ENCODE data around the gene ZNF391. TPM values are rescaled to one million over a fixed set of nuclear protein-coding genes. Genes with fewer than 3 reads are reported as not detected.

Gene ZNF391
- total and polyA plus RNA-seq, 2 donors (not counting 1 experiment from before 2014, with no cell fraction given), result 1.3 to 4.4 TPM

- H3K27me3 Mint-ChIP-seq, result no peaks in the 10 kb centered on the region
- H2AFZ ChIP-seq (ENCODE audit: insufficient read depth, low read depth, low read length, poor library complexity, severe bottlenecking), result no peak overlapping the region
- no peaks in the 10 kb centered on the region for H3K27me3 ChIP-seq (replicated peaks in 1 of 4; ENCODE audit: control extremely low read depth in 1 of 4, control insufficient read depth in 3 of 4, insufficient read depth in 4 of 4, low read length in 3 of 4)
- peaks cover 0 to 23% (median 18%) of the 10 kb centered on the region in 3 donors for H3K9me3 ChIP-seq (ENCODE audit: control extremely low read depth in 1 of 3, control insufficient read depth in 2 of 3, insufficient read depth in 1 of 3, low read length in 2 of 3)
- no peaks in the 10 kb centered on the region for H4K20me1 ChIP-seq (ENCODE audit: control insufficient read depth, insufficient read depth, low read length, poor library complexity, severe bottlenecking)
- H3K9ac ChIP-seq (ENCODE audit: low read length), result no peak overlapping the region
- no peaks in the 10 kb centered on the region for H3K4me1 Mint-ChIP-seq
- no peak for DNase-seq
- no peak overlapping the region for H3K4me3 ChIP-seq (ENCODE audit: control extremely low read depth in 1 of 5, extremely low read depth in 1 of 5, insufficient read depth in 1 of 5, low read depth in 2 of 5, low read length in 4 of 5)
- ATAC-seq (ENCODE audit: low read depth), result no peak
- POLR2A ChIA-PET, result no interaction called here
- no peaks in the 10 kb centered on the region for H3K36me3 ChIP-seq (replicated peaks in 1 of 2; ENCODE audit: control extremely low read depth in 1 of 2, control insufficient read depth in 1 of 2, extremely low read depth in 1 of 2, insufficient read depth in 2 of 2, low read length in 1 of 2)
- no peaks in the 10 kb centered on the region for H3K4me1 ChIP-seq (ENCODE audit: control insufficient read depth in 2 of 2, insufficient read depth in 2 of 2, low read length in 2 of 2)
- CTCF ChIA-PET, result no interaction called here
- WGBS (ENCODE audit: insufficient coverage), result no CpG with 5 or more reads among the region's 1 CpG
- TF ChIP-seq CTCF (IDR thresholded peaks at IDR 0.05) (no peak), EZH2 (IDR thresholded peaks at IDR 0.05; ENCODE audit: borderline replicate concordance, insufficient read depth, low read depth, low read length, poor library complexity, severe bottlenecking) (no peak)
- H3K4me2 ChIP-seq (replicated peaks; ENCODE audit: low read depth, low read length, poor library complexity, severe bottlenecking), result no peak overlapping the region
- no peak overlapping the region for H3K4me3 Mint-ChIP-seq
- no peaks in the 10 kb centered on the region for H3K79me2 ChIP-seq (ENCODE audit: control insufficient read depth, insufficient read depth, low read length)
- intact Hi-C loops (cut with micrococcal nuclease), result no loop called here
- no peak overlapping the region for H3K27ac ChIP-seq (ENCODE audit: low read length in 2 of 2)
- peaks cover 8% of the 10 kb centered on the region for H3K9me3 Mint-ChIP-seq (ENCODE audit: insufficient read depth)
- H3K27ac Mint-ChIP-seq, result no peak overlapping the region
Observed at GRCh38 chr6:27442932-27443331, 54.4 kb downstream of the ZNF391 start.

GRCh38 chr6:27448456-27448855 lies 59.9 kb downstream of the ZNF391 start:
- Histone ChIP-seq H4K20me1 (ENCODE audit: control insufficient read depth, insufficient read depth, low read length, poor library complexity, severe bottlenecking) (no peaks in the 10 kb centered on the region), H3K4me1 (ENCODE audit: control insufficient read depth in 2 of 2, insufficient read depth in 2 of 2, low read length in 2 of 2) (no peaks in the 10 kb centered on the region), H3K27ac (ENCODE audit: low read length in 2 of 2) (no peak overlapping the region), H3K36me3 (replicated peaks in 1 of 2; ENCODE audit: control extremely low read depth in 1 of 2, control insufficient read depth in 1 of 2, extremely low read depth in 1 of 2, insufficient read depth in 2 of 2, low read length in 1 of 2) (peaks cover 19 to 25% of the 10 kb centered on the region in 2 experiments), H3K9ac (ENCODE audit: low read length) (no peak overlapping the region), H3K9me3 (ENCODE audit: control extremely low read depth in 1 of 3, control insufficient read depth in 2 of 3, insufficient read depth in 1 of 3, low read length in 2 of 3) (peaks cover 20 to 70% (median 24%) of the 10 kb centered on the region in 3 donors), H3K27me3 (replicated peaks in 1 of 4; ENCODE audit: control extremely low read depth in 1 of 4, control insufficient read depth in 3 of 4, insufficient read depth in 4 of 4, low read length in 3 of 4) (no peaks in the 10 kb centered on the region), H3K4me2 (replicated peaks; ENCODE audit: low read depth, low read length, poor library complexity, severe bottlenecking) (no peak overlapping the region), H2AFZ (ENCODE audit: insufficient read depth, low read depth, low read length, poor library complexity, severe bottlenecking) (no peak overlapping the region), H3K79me2 (ENCODE audit: control insufficient read depth, insufficient read depth, low read length) (no peaks in the 10 kb centered on the region), H3K4me3 (ENCODE audit: control extremely low read depth in 1 of 5, extremely low read depth in 1 of 5, insufficient read depth in 1 of 5, low read depth in 2 of 5, low read length in 4 of 5) (no peak overlapping the region)
- TF ChIP-seq EZH2 (IDR thresholded peaks at IDR 0.05; ENCODE audit: borderline replicate concordance, insufficient read depth, low read depth, low read length, poor library complexity, severe bottlenecking) (no peak), CTCF (IDR thresholded peaks at IDR 0.05) (no peak)
- no peak for DNase-seq
- H3K27me3 Mint-ChIP-seq, result no peaks in the 10 kb centered on the region
- CTCF ChIA-PET, result no interaction called here
- no peaks in the 10 kb centered on the region for H3K4me1 Mint-ChIP-seq
- H3K4me3 Mint-ChIP-seq, result no peak overlapping the region
- no peak overlapping the region for H3K27ac Mint-ChIP-seq
- 100% methylated on average over 1 of the region's 1 CpG for WGBS (ENCODE audit: insufficient coverage)
- ATAC-seq (ENCODE audit: low read depth), result no peak
- peaks cover 24% of the 10 kb centered on the region for H3K9me3 Mint-ChIP-seq (ENCODE audit: insufficient read depth)
- POLR2A ChIA-PET, result no interaction called here
- intact Hi-C loops (cut with micrococcal nuclease), result no loop called here

All from B cell (primary cell).